ENCODE measurements around the gene DUSP15. TPM values are rescaled to one million over a fixed set of nuclear protein-coding genes. Genes with fewer than 3 reads are reported as not detected.

The DUSP15 gene
- polyA plus RNA-seq, 12 donors: 1.1 to 6.1 (median 1.8) TPM; not detected in 2

GRCh38 chr20:31896049-31896448 lies 25.7 kb upstream of the DUSP15 start:
- DNase-seq: no peak

GRCh38 chr20:31894980-31895675 lies 24.8 kb upstream of the DUSP15 start:
- peak; percentile 37 for DNase-seq

GRCh38 chr20:31890646-31891045 lies 20.3 kb upstream of the DUSP15 start:
- DNase-seq: no peak

- DNase-seq: no peak
These were observed 13.5 kb upstream of the DUSP15 start for GRCh38 chr20:31883829-31884228.

GRCh38 chr20:31881945-31882344 lies 11.6 kb upstream of the DUSP15 start:
- DNase-seq: no peak

- peak; percentile 86 for DNase-seq
These were observed 9.0 kb upstream of the DUSP15 start for GRCh38 chr20:31879143-31879987.

- DNase-seq: no peak
These were observed 7.4 kb upstream of the DUSP15 start for GRCh38 chr20:31877684-31878083.

- no peak for DNase-seq
These were observed 5.3 kb upstream of the DUSP15 start for GRCh38 chr20:31875671-31876070.

- DNase-seq: no peak
These were observed 2.1 kb upstream of the DUSP15 start for GRCh38 chr20:31872406-31872805.

- no peak for DNase-seq
These were observed 1.3 kb upstream of the DUSP15 start for GRCh38 chr20:31871618-31871954.

GRCh38 chr20:31870726-31871617 lies 645 bp upstream of the DUSP15 start:
- no peak for DNase-seq

GRCh38 chr20:31869673-31869941 lies 720 bp downstream of the DUSP15 start:
- no peak for DNase-seq

- DNase-seq: no peak
These were observed 1.3 kb downstream of the DUSP15 start for GRCh38 chr20:31868853-31869672.

GRCh38 chr20:31866221-31866620 lies 4.1 kb downstream of the DUSP15 start:
- DNase-seq: no peak

- no peak for DNase-seq
These were observed 5.6 kb downstream of the DUSP15 start for GRCh38 chr20:31864521-31865400.

- DNase-seq: no peak
These were observed 6.8 kb downstream of the DUSP15 start for GRCh38 chr20:31863296-31864085.

GRCh38 chr20:31862506-31862905 lies 7.8 kb downstream of the DUSP15 start:
- DNase-seq: no peak

GRCh38 chr20:31862157-31862470 lies 8.2 kb downstream of the DUSP15 start:
- no peak for DNase-seq

GRCh38 chr20:31861385-31862156 lies 8.8 kb downstream of the DUSP15 start:
- DNase-seq: peak; percentile 52

- no peak for DNase-seq
These were observed 9.3 kb downstream of the DUSP15 start for GRCh38 chr20:31861135-31861384.

All from muscle of arm (tissue), 12 donors.